Measurements from ENCODE around the gene SDHB.

GRCh38 chr1:17102232-17102631, 48.4 kb upstream of the SDHB start:
- TF ChIP-seq FOXK2 (IDR thresholded peaks at IDR 0.05): no peak
- TF ChIP-seq, protein P1, sequence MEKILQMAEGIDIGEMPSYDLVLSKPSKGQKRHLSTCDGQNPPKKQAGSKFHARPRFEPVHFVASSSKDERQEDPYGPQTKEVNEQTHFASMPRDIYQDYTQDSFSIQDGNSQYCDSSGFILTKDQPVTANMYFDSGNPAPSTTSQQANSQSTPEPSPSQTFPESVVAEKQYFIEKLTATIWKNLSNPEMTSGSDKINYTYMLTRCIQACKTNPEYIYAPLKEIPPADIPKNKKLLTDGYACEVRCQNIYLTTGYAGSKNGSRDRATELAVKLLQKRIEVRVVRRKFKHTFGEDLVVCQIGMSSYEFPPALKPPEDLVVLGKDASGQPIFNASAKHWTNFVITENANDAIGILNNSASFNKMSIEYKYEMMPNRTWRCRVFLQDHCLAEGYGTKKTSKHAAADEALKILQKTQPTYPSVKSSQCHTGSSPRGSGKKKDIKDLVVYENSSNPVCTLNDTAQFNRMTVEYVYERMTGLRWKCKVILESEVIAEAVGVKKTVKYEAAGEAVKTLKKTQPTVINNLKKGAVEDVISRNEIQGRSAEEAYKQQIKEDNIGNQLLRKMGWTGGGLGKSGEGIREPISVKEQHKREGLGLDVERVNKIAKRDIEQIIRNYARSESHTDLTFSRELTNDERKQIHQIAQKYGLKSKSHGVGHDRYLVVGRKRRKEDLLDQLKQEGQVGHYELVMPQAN (conservative IDR thresholded peaks at IDR 0.05): no peak
- TF ChIP-seq YBX1 (IDR thresholded peaks at IDR 0.05): no peak
- no peak for TF ChIP-seq GABPA (IDR thresholded peaks at IDR 0.05; ENCODE audit: low read depth)
- no peak for TF ChIP-seq CTCF (IDR thresholded peaks at IDR 0.05 in 2 of 3, conservative IDR thresholded peaks at IDR 0.05 in 1 of 3; ENCODE audit: control insufficient read depth in 2 of 3, extremely low read depth in 1 of 3, insufficient read depth in 1 of 3, low read depth in 3 of 3, low read length in 3 of 3)
- no peak for TF ChIP-seq EZH2 (IDR thresholded peaks at IDR 0.05; ENCODE audit: borderline replicate concordance, control insufficient read depth, low read depth, low read length)
- TF ChIP-seq, protein P2, sequence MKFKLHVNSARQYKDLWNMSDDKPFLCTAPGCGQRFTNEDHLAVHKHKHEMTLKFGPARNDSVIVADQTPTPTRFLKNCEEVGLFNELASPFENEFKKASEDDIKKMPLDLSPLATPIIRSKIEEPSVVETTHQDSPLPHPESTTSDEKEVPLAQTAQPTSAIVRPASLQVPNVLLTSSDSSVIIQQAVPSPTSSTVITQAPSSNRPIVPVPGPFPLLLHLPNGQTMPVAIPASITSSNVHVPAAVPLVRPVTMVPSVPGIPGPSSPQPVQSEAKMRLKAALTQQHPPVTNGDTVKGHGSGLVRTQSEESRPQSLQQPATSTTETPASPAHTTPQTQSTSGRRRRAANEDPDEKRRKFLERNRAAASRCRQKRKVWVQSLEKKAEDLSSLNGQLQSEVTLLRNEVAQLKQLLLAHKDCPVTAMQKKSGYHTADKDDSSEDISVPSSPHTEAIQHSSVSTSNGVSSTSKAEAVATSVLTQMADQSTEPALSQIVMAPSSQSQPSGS (IDR thresholded peaks at IDR 0.05; ENCODE audit: low read length): no peak
- TF ChIP-seq ESRRA (IDR thresholded peaks at IDR 0.05; ENCODE audit: low read length): no peak
- TF ChIP-seq E2F4 (IDR thresholded peaks at IDR 0.05; ENCODE audit: low read depth, low read length): no peak

All from GM12878 (cell line).